Fibroblast of skin of left biceps (primary cell): ENCODE measurements around the gene XPO6.

Source experiments
- DNase-seq, 2 experiments: peaks; one replicate each; pipeline ENCODE4 v3.0.0-alpha.2; 2013; ENCODE audit warnings: low read depth in 2 of 2

XPO6 gene

GRCh38 chr16:28110074-28110473, 101.7 kb downstream of the XPO6 start:
- DNase-seq = no peak

GRCh38 chr16:28108590-28109247, 103.0 kb downstream of the XPO6 start:
- no peak for DNase-seq

DNA sequence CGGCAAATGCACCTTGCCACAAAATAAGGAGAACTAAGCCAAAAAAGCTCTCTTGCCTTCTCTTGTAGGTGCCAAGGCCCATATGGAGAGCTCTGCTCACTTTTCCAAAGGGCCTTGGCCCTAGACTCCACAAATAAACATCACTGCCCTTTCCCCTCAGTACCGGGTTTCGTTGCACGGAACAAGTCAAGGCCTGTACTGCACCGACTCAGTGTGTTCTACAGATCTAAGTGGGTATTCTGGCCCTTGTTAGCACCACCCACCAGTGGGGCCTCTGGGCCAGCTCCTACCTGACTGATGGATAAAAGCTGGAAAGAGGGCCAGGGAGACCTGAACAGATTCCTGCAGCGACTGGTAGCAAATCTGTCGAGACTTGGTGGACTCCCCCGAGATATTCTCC, 104.5 kb downstream of the XPO6 start:
- no peak for DNase-seq

GRCh38 chr16:28106467-28107215, 105.1 kb downstream of the XPO6 start:
- DNase-seq = no peak

- no peak for DNase-seq
Observed at GRCh38 chr16:28105954-28106353, 105.8 kb downstream of the XPO6 start.

- DNase-seq = no peak
Observed at GRCh38 chr16:28105297-28105696, 106.5 kb downstream of the XPO6 start.

GRCh38 chr16:28104404-28104803, 107.4 kb downstream of the XPO6 start:
- no peak for DNase-seq

- DNase-seq = no peak
Observed at GRCh38 chr16:28103516-28104170, 108.1 kb downstream of the XPO6 start.

GRCh38 chr16:28101533-28101890, 110.3 kb downstream of the XPO6 start:
- DNase-seq = no peak

- no peak for DNase-seq
Observed at GRCh38 chr16:28100810-28101532, 110.8 kb downstream of the XPO6 start.

- DNase-seq = no peak
Observed at GRCh38 chr16:28098959-28099945, 112.5 kb downstream of the XPO6 start.

GRCh38 chr16:28098171-28098958, 113.4 kb downstream of the XPO6 start:
- no peak for DNase-seq

DNA sequence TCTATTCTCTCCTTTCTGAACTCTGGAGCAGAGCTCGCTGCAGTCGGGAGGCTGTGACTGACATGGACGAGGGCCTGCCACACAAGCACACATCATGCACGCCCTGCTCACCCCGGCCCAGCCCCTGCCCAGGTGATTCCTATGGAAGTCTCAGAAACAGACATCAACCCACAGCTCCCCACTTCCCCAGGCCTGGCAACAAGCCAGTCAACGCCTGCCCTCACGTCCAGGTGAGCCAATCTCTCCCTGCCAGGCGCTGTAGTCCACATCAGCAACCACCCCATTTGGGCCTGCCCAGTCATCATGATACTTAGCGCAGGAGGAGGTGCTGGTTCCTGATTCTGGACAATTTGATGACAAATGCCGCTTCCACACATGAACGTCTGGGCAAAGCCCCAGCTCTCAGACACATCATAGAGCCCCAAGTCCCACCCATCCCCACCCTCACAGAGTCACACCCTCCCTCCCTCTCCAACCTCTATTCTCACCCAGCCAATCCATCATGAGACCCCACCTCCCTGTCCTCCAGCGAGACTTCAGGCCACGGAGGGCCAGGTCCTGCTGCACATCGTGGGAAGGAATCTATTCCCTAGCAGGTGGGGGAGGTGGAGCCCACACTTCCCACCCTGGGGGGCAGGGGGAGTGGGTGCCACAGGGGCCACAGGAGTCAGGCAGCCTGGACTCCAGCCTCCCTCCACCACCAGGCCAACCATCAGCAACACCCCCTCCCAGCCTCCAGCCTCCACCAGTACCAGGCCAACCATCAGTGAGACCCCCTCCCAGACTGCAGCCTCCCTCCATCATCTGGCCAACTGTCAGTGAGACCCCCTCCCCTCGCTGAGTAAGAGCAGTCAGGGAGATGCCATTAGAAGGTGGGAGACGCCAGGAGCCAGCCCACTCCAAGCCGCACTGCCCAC, 114.5 kb downstream of the XPO6 start:
- no peak for DNase-seq

DNA sequence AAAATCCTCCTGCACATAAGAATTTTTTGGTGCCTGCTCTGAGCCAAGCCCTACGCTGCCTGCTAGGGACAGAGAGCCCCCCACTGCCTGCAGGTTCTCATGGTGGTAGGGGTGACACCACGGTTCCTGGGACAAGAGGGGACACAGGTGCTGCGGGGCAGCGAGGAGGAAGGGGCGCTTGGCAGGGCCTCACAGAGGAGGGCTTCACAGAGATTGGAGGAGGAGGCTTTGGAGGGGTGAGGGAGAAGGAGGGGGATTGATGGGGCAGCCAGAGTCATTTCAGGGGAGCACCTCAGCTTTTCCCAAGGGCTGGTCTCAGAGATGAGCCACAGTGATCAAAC, 118.4 kb downstream of the XPO6 start:
- no peak for DNase-seq

DNA sequence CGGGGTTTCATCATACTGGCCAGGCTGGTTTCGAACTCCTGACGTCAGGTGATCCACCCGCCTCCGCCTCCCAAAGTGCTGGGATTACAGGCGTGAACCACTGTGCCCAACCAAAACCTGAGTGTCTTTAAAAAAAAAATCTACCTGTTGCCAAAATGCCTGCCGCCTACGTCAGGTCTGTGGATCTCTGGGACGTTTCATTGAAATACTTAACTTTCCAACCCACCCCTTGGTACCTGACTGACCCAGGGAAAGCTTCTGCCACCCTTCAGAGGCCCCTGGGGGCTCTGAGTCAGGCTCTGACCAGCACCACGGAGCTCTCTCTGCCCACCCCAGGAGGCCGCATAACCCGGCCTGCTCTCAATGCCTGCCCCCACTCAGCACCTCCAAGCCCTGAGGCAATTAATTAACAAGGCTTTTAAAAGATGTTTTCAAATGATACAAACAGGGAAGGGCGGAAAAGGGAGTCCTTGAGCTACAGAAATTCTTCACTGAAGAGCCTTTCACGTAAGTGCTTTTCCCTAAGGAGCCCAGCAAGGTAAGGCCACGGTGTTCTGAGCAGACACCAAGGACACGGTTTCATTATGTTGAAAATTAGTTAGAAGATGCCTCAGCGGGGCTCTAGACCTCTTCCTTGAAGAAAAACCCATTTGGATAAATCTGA, 118.9 kb downstream of the XPO6 start:
- no peak for DNase-seq

DNA sequence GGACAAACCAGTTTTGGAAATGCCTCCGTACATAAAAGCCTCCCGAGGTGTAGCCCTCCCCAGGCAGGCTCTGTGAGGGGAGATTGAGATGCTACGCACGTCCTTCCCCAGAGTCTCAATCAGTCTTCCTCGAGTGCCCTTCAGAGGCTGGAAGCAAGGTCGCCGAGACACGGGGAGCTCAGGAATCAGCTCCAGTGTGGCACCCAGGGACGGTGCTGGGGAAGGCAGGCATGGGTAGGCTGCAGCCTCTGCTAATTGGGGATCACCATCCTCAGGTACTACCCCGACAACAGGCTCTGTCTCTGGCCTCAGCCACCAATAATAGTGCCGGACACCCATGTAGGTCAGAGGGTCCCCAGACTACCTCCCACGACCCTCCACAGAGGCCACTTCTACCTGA, 120.1 kb downstream of the XPO6 start:
- no peak for DNase-seq

- no peak for DNase-seq
Observed at GRCh38 chr16:28090646-28091377, 121.0 kb downstream of the XPO6 start.

GRCh38 chr16:28089992-28090365, 121.8 kb downstream of the XPO6 start:
- DNase-seq = no peak
